ELR (cell line): ENCODE results near the gene B3GAT1.

Source experiments
- DNase-seq: peaks from one replicate; pipeline ENCODE4 v3.0.0-alpha.2; 2015; ENCODE audit warnings: low read depth

The B3GAT1 gene

DNA sequence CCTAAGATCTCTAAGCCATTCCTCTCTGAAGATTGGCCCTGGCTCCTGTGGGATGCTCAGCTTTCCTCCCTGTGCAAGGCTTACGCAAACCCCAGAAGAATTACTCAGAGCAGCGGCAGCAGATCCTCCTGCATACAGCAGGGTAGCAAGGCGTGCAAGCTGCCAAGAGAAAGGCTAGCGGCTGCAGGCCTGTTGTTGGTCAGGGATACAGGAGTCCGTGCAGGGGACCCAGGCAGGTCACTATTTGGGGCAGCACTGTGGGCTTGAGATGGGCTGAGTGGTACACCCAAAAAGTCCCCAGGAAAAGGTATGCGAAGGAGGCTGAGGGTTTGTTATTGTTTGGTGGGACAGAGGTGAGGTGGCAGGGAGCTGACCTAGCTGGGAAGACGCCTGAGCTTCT, 78.7 kb downstream of the B3GAT1 start:
- no peak for DNase-seq

- DNase-seq = no peak
Measured at GRCh38 chr11:134332782-134333181, 79.3 kb downstream of the B3GAT1 start.

DNA sequence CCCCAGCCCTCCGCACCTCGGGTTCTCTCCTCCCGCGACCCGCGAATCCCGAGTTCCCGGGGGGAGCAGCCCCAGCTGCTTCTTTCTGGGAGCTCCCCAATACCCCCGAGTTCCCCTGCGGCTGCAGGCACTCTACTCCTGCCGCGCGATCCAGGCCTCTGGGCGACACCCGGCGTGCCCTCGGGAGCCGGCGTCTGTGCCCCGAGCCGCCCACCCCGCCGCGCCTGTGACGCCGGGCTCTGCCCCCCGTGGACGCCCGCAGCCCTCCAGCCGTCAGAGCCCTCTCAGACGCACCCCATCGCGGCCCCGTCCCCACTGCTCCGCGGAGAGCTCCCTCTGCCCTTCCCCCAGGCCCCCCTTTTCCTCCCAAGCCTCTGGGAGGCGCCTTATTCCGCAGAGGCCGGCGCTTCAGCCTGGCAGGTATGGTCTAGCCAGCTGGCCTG, 79.8 kb downstream of the B3GAT1 start:
- DNase-seq = no peak

DNA sequence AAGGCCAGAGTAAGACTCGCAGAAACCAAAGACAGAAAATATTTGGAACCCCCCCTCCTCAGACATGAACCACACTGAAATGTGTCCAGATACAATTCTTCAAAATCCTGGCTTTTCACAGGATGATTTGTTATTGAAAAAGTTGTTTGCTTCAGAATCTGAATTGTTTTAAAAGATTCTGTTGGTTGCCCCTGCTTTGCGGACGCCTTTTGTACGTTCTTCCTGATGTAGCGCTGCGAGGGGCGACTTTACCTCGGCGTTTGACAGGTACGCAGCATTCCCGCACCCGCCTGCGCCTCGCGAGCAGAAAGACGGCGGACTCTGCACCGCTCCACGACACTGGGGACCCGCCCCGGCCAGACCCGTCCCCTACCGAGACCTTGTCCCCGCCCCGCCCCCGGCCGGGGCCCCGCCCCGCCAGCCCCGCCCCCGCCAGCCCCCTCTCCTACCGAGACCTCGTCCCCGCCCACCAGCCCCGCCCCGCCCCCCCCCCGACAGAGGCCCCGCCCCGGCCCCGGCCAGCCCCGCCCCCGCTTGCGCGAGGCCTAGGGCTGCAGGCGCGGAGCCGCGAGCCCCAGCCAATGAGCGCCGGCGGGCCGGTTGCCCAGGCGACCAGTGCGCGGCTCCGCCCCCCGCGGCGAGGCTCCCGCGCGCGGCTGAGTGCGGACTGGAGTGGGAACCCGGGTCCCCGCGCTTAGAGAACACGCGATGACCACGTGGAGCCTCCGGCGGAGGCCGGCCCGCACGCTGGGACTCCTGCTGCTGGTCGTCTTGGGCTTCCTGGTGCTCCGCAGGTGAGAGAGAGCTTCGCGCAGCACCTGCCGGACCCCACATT, 80.5 kb downstream of the B3GAT1 start, which contains the start of gene GLB1L2:
TSS of gene GLB1L2 (plus strand) at position 635 of the 835 bp plus-strand sequence. CDS start at position 709, 74 bp downstream.
- no peak for DNase-seq

DNA sequence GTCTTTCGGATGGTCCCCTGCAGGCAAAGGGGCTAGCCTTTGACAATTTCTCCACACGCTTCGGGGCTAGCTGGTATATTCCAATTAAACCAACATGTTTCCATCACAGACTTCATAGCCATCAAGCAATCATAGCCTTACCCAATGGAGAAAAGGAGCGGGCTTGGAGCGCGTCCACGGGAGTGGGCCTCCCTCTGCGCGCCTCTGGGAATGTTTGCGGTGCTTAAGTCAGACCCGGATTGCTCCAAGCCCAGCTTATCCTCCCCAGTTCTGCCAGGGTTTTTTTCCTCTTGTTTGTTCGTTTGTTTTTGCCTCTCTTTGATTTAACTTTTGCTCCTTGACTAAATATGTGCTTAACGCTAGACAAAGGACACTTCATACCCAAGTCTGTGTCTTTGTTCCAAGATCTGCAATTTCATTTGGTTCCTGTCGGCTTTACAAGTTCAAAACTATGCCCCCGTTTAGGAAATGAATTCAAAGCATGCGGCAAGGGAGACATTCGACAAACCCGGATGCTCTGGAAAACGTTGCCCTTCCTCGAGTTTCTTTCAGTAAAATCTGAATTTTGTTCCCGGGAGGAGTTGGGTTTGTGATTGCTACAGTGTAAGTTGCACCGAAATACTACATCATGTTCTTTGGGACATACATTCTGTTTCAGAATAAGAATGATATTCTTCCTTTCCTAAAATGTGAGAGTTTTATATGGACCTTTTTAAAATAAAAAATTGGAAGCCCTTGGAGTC, 81.3 kb downstream of the B3GAT1 start:
- DNase-seq = no peak
